Neural progenitor cell (in vitro differentiated cells): ENCODE measurements around the gene PSMD9.

Experiments
- EZH2 ChIP-seq: fragments of 200-600 bp; sonication (generic); IDR thresholded peaks from 2 replicates; pipeline ENCODE4 v1.6.1; 2017; ENCODE audit warnings: antibody characterized with exemption, mild to moderate bottlenecking, moderate library complexity
- EZH2phosphoT487 ChIP-seq: fragments of 200-600 bp; sonication (generic); IDR thresholded peaks from 2 replicates; pipeline ENCODE4 v1.6.1; 2017; ENCODE audit warnings: antibody characterized with exemption
- TF ChIP-seq, protein P1 (sequence below): fragments of 200-600 bp; sonication (generic); IDR thresholded peaks from 2 replicates; pipeline ENCODE4 v1.5.1; 2017; ENCODE audit warnings: antibody characterized with exemption, mild to moderate bottlenecking

DNA sequence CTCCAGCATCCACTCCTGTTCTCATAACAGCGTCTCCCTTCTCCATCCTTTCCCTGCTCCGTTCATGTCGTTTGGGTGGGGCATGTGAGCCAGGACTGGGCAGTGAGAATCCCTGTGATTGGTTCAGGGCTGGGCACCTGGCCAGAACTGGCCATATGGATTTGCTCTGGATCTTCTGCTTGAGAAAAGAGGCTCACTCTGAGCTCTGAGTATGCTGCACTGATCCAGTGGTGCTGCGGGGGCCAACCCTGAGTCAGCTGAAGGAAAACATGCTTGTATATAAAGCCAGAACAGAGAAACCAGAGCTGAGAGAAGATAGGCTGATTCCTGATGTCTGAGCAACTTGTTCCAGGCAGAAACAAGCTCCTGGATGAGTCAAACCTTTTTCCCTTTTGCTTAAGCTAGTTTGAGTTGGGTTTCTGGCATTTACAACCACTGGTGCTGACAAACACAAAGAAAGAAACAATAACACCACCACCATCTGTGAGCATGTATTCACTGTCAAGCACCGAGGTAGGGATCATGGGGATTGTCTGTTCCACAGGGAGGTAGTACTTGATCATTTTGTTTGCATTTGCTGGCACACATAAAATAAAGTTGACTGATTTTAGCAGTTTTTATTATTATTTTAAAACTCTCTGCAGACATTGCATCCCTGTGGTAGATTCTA, 15.9 kb upstream of the PSMD9 start:
- TF ChIP-seq, protein P1, sequence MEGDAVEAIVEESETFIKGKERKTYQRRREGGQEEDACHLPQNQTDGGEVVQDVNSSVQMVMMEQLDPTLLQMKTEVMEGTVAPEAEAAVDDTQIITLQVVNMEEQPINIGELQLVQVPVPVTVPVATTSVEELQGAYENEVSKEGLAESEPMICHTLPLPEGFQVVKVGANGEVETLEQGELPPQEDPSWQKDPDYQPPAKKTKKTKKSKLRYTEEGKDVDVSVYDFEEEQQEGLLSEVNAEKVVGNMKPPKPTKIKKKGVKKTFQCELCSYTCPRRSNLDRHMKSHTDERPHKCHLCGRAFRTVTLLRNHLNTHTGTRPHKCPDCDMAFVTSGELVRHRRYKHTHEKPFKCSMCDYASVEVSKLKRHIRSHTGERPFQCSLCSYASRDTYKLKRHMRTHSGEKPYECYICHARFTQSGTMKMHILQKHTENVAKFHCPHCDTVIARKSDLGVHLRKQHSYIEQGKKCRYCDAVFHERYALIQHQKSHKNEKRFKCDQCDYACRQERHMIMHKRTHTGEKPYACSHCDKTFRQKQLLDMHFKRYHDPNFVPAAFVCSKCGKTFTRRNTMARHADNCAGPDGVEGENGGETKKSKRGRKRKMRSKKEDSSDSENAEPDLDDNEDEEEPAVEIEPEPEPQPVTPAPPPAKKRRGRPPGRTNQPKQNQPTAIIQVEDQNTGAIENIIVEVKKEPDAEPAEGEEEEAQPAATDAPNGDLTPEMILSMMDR: no peak
- TF ChIP-seq EZH2: no peak
- TF ChIP-seq EZH2phosphoT487: no peak
